ENCODE data around the gene SLC6A16. TPM values are rescaled to one million over a fixed set of nuclear protein-coding genes. Genes with fewer than 3 reads are reported as not detected.
"Not testable (repeated sequence)": the region's sequence is repeated elsewhere in the genome, so short reads cannot be mapped to it uniquely, and the experiment has no call there.

SLC6A16 gene
- total and polyA plus RNA-seq, 7 donors = under 0.01 to 3.6 (median 1.2) TPM; not detected in 1

- peak; percentile 21 to 47 (median 27) for TF ChIP-seq CTCF (IDR thresholded peaks at IDR 0.05)
- H3K36me3 ChIP-seq, H3K4me1 ChIP-seq, H3K4me3 ChIP-seq, H3K27ac ChIP-seq, H3K27me3 ChIP-seq: not testable (repeated sequence)
- intact Hi-C loops (cut with DNase I) = loop anchor here (5.0 kb wide), 1 partner anchor 176 kb away; the partner anchor contains the start of gene SLC17A7
- WGBS, 2 donors = 37 to 44% methylated on average over 12 of the region's 12 CpGs
- H3K9me3 ChIP-seq = peaks cover 0 to 12% (median 6%) of the 10 kb centered on the region in 4 donors
- DNase-seq = peak; percentile 71
Observed at GRCh38 chr19:49266409-49266808, 58.6 kb downstream of the SLC6A16 start.

DNA sequence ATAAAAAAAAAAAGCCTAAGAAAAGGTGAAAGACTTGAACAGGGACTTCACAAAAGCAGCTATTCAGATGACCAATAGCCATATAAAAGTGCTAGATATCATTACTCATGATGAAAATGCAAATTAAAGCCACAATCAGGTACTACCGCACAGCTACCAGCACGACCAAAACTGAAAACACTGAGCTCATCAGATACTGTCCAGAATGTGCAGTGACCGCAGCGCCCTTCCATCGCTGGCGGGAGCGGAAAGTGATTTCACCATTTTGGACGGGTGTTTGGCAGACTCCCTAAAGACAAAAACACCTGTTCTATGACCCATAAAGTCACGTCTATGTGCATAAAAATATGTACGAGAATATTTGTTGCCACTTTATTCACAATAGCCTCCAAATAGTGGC, 60.7 kb downstream of the SLC6A16 start:
- TF ChIP-seq EP300 (IDR thresholded peaks at IDR 0.05) (no peak), POLR2AphosphoS5 (IDR thresholded peaks at IDR 0.05) (no peak), CTCF (IDR thresholded peaks at IDR 0.05) (no peak), POLR2A (IDR thresholded peaks at IDR 0.05) (no peak)
- Histone ChIP-seq H3K36me3 (no peaks in the 10 kb centered on the region), H3K4me1 (no peaks in the 10 kb centered on the region), H3K9me3 (peaks cover 0 to 12% (median 6%) of the 10 kb centered on the region in 4 donors), H3K27ac (no peak overlapping the region), H3K27me3 (peaks cover 0 to 4% (median 0%) of the 10 kb centered on the region in 3 donors), H3K4me3 (no peak overlapping the region)
- 72 to 78% methylated on average over 10 of the region's 10 CpGs for WGBS, 2 donors
- intact Hi-C loops (cut with DNase I) = no loop called here
- no peak for DNase-seq

DNA sequence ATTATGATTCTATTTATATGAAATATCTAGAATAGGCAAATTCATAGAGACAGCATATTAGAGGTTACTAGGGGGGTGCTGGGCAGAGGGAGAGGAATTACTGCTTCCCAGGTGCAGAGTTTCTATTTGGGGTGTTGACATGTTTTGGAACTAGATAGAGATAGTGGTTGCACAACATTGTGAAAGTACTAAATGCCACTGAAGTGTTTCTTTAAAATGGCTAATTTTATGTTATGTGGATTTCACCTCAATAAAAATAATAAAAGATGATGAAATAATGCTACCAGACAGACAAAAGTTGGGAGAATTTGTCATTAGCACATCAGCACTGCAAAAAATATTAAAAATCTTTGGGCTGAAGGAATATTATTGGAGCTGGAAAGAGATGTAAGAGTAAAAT, 63.4 kb downstream of the SLC6A16 start:
- H3K27ac ChIP-seq = no peak overlapping the region
- intact Hi-C loops (cut with DNase I) = no loop called here
- H3K36me3 ChIP-seq = no peaks in the 10 kb centered on the region
- peaks cover 0 to 5% (median 0%) of the 10 kb centered on the region in 3 donors for H3K27me3 ChIP-seq
- no peaks in the 10 kb centered on the region for H3K4me1 ChIP-seq
- TF ChIP-seq CTCF (IDR thresholded peaks at IDR 0.05) = no peak
- no peak for TF ChIP-seq EP300 (IDR thresholded peaks at IDR 0.05)
- no peak for TF ChIP-seq POLR2A (IDR thresholded peaks at IDR 0.05)
- TF ChIP-seq POLR2AphosphoS5 (IDR thresholded peaks at IDR 0.05) = no peak
- no peak for DNase-seq
- peaks cover 0 to 18% (median 14%) of the 10 kb centered on the region in 4 donors for H3K9me3 ChIP-seq
- no peak overlapping the region for H3K4me3 ChIP-seq

GRCh38 chr19:49256691-49257090, 68.3 kb downstream of the SLC6A16 start:
- H3K36me3 ChIP-seq = no peaks in the 10 kb centered on the region
- H3K4me3 ChIP-seq = no peak overlapping the region
- no peak overlapping the region for H3K27ac ChIP-seq
- peaks cover 0 to 5% (median 0%) of the 10 kb centered on the region in 3 donors for H3K27me3 ChIP-seq
- intact Hi-C loops (cut with DNase I) = no loop called here
- 77 to 83% methylated on average over 3 of the region's 3 CpGs for WGBS, 2 donors
- H3K9me3 ChIP-seq = peaks cover 0 to 12% (median 9%) of the 10 kb centered on the region in 4 donors
- no peak for TF ChIP-seq CTCF (IDR thresholded peaks at IDR 0.05)
- no peak for TF ChIP-seq EP300 (IDR thresholded peaks at IDR 0.05)
- TF ChIP-seq POLR2AphosphoS5 (IDR thresholded peaks at IDR 0.05) = no peak
- TF ChIP-seq POLR2A (IDR thresholded peaks at IDR 0.05) = no peak
- no peaks in the 10 kb centered on the region for H3K4me1 ChIP-seq
- DNase-seq = no peak

DNA sequence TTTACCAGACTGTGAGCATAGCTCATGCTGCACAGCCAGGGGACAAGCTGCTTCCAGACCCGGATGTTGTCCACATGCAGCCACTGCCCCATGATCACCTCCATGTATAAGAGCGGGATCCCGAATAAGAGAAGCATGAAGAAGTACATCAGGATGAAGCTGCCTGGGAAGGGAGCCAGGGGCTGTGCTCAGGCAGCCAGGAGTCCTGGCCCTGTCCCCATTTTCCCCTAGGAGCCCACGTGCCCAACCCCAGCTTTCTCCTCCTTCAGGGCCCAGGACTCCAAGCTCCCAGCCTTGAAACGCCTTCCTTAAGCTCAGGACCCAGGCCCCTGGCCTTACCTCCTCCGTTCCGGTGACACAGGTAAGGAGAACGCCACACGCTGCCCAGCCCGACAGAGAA, 69.3 kb downstream of the SLC6A16 start:
- peaks cover 0 to 12% (median 9%) of the 10 kb centered on the region in 4 donors for H3K9me3 ChIP-seq
- intact Hi-C loops (cut with DNase I) = no loop called here
- no peaks in the 10 kb centered on the region for H3K4me1 ChIP-seq
- H3K4me3 ChIP-seq = no peak overlapping the region
- peaks cover 0 to 5% (median 0%) of the 10 kb centered on the region in 3 donors for H3K27me3 ChIP-seq
- 88 to 91% methylated on average over 10 of the region's 10 CpGs for WGBS, 2 donors
- no peaks in the 10 kb centered on the region for H3K36me3 ChIP-seq
- no peak overlapping the region for H3K27ac ChIP-seq
- no peak for DNase-seq
- TF ChIP-seq EP300 (IDR thresholded peaks at IDR 0.05) (no peak), CTCF (IDR thresholded peaks at IDR 0.05) (no peak), POLR2A (IDR thresholded peaks at IDR 0.05) (no peak), POLR2AphosphoS5 (IDR thresholded peaks at IDR 0.05) (no peak)

Measured in sigmoid colon (tissue), 7 donors.